GM19043 (cell line): ENCODE results near the gene SAMHD1.
"Not testable (repeated sequence)": the region's sequence is repeated elsewhere in the genome, so short reads cannot be mapped to it uniquely, and the experiment has no call there.

Experiments used
- ATAC-seq: cut with Tn5 transposase; IDR thresholded peaks from one replicate; pipeline ENCODE4 v1.9.1; 2021; ENCODE audit warnings: low read depth; ENCODE audit not compliant: unreplicated experiment

SAMHD1 gene

DNA sequence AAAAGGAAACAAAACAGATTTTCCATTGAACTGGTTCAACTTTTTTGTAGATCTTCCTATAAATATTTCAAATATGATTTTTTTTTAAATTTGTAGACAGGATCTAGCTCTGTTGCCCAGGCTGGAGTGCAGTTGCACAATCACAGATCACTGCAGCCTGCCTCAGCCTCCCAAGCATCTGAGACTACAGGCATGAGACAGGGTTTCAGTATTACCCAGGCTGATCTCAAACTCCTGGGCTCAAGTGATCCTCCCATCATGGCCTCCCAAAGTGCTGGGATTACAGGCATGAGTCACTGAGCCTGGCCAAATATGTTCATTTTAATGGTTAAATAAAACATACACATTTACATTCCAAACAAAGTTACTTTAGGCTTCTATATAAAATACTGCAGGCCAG, 33.6 kb downstream of the SAMHD1 start:
- ATAC-seq: no peak

- no peak for ATAC-seq
These were observed 34.3 kb downstream of the SAMHD1 start for GRCh38 chr20:36917240-36917639.

- ATAC-seq: no peak
These were observed 35.3 kb downstream of the SAMHD1 start for GRCh38 chr20:36916199-36916598.

DNA sequence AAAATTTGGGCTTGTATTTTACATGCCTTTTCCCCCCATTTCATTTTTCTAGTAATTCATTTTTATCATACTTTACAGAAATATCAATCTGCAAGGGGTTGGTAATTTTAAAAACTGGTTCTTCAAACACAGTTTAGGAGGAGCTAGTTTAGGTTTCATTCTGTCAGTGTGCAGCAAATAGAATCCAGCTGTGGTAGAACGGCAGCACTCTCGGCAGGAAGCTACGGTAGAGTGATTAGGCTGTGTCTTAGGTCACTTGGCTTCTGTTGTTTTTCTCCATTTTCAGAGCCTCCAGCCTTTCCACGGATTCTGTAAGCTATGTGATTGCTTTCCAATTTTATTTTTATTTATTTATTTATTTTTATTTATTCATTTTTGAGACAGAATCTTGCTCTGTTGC, 42.9 kb downstream of the SAMHD1 start:
- no peak for ATAC-seq

GRCh38 chr20:36906086-36906485, 45.4 kb downstream of the SAMHD1 start:
- ATAC-seq: not testable (repeated sequence)

DNA sequence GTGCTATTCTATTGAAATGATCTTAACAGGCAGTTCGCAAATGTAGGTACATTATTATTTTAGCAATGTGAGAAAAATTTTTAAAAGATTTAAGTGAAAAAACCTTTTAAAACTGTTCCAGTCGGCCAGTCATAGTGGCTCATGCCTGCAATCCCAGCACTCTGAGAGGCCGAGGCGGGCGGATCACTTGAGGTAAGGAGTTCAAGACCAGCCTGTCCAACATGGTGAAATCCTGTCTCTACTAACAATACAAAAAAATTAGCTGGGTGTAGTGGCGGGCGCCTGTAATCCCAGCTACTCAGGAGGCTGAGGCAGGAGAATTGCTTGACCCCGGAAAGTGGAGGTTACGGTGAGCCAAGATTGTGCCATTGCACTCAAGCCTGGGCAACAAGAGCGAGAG, 45.9 kb downstream of the SAMHD1 start:
- ATAC-seq: not testable (repeated sequence)

DNA sequence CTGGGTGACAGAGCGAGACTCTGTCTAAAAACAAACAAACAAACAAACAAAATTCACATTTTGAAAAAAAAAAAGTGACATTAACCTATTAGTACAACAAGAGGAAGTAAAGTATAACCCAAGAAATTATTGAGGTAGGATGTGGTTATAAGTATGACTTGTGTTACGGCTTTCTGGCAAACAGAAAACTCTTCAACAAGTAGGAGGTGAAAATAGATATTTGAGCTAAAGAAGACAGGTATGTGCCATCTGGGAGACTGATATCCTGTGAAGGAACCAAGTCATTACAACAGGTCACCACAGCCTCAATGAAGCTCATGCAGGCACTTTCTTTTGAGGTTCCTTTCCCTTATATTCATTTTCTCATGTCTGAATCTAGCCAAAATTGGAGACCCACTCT, 46.8 kb downstream of the SAMHD1 start:
- ATAC-seq: no peak

DNA sequence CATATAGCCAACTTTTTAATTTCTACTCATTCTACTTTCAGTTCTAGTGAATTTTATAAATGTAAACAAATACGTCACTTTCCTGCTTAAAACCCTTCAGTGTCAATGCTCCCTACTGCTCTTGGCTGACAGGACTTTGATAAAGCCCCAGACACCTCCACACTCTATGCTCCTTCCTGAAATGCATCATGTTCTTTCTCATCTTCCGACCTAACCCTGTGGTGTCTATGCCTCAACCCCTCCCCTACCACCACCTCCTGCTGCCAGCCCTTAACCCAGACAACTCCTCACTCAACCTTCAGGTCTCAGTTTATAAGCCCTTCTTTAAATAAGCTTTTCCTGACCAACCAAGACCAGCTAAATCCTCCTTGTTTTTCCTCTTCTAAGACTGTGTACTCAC, 56.5 kb downstream of the SAMHD1 start:
- ATAC-seq: no peak

DNA sequence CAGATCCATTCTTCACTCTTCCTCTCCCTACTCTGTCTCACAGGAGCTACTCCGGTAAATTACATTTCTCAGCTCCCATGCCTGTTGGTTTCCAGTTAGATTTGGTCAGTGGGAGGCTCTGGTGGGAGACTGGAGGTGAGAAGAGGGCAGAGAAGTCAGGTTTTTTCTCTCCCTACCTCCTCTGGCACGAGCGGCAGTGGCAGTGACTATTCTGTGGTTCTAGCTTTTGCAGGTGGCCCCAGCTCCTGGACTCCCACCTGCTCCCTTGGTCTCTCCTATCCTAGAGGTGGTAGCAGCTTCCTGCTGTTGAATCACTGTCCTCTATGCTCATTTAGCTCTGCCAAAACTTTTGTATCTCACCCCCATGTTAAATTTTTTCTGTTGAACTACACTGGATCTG, 57.7 kb downstream of the SAMHD1 start:
- no peak for ATAC-seq

- no peak for ATAC-seq
These were observed 60.3 kb downstream of the SAMHD1 start for GRCh38 chr20:36891211-36891610.

GRCh38 chr20:36890586-36890985, 60.9 kb downstream of the SAMHD1 start:
- no peak for ATAC-seq

GRCh38 chr20:36888880-36889516, 62.5 kb downstream of the SAMHD1 start:
- ATAC-seq: no peak

- ATAC-seq: no peak
These were observed 63.8 kb downstream of the SAMHD1 start for GRCh38 chr20:36887752-36888090.

DNA sequence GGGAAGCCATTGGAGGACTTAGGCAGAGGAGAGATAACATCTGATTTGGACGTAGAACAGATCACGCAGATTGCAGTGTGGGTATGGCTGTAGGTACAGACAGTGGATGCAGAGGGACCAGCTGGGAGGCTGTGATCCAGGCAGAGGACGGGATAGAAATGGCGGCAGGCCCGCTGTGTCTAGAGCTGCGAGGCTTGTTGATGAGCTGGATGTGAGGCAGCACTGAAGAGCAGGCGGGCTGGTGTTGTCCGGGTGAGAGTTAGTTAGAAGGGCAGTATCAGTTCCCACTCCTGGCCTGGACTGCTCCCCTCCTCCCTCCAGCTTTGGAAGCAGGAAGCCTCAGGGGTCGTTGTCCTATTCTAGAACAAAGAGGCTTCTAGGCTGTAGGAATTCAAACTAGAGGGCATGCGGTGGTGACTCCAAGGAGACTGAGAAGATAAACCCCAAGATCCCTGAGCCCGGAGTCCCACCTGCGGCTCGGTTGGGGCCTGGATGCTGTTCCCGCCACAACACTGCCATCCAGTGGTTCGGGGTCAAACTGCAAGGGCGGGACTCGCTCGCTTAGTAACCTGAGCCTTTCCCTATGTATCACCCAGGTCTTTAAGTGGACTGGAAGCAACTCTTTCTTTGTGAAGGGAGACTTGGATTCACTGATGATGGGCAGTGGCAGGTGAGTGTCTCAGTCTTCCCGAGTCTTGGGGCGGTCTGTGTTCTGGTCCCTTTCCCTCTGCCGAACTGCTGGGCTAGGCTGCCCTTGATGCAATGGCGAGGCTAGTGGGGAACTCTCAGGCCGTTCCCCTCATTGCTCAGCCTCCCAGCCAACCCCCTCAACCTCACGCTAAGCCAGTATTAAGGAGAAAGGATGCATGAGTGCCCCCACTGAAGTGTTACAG, 64.4 kb downstream of the SAMHD1 start:
- peak; percentile 53 for ATAC-seq

DNA sequence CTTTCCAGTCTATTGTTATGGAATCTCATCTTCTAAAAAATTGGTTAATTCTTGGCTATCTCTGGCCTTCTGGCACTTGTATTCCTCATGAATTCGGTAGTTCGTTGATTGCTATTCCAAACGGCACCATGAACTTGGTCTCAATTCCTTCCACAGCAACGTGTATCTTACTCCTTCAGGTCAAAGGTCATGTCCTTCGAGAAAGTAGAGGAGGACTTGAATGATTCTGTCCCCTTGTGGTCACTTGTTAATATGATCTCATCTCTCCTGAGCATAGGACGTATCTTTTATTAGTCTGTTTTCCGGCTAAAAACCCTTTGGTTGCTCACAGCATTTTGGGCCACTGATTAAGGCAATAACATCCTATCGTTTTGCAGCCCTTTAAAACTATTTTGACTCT, 66.2 kb downstream of the SAMHD1 start:
- ATAC-seq: no peak

DNA sequence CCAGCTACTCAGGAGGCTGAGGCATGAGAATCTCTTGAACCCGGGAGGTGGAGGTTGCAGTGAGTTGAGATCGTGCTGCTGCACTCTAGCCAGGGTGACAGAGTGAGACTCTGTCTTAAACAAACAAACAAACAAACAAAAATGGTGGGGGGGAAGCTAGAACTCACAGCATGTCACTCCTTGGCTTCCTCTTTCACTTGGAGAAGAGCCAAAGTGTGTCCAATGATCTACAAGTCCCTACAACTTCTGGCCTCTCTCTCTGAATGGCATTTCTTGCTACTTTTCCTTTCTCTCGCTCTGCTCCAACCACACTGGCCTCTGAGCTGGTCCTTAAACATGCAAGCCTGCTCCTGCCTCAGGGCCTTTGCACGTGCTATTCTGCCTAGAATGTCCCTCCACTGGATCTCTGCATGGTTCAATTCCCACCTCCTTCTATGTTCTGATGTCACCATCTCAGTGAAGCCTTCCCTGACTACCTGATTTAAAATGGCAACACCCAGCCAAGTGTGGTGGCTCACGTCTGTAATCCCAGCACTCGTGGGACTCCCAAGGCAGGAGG, 67.5 kb downstream of the SAMHD1 start:
- no peak for ATAC-seq

DNA sequence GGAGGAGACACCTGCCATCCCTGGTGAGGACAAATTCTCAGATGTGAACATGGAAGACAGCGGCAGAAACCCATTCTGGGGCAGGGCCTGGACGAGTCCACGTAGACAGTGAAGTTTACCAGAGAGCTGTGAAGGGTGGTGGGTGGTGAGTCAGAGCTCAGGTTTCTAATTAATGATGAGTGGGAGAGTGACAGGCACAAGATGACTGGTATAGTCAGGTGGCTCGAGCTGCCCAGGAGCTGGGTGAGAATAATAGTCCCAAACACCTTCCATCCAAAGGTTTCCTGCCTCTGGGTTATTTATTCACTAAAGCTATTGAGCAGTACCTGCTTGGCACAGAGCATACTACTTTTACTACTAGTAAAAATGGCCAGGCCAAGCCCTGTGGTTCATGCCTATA, 69.6 kb downstream of the SAMHD1 start:
- no peak for ATAC-seq

DNA sequence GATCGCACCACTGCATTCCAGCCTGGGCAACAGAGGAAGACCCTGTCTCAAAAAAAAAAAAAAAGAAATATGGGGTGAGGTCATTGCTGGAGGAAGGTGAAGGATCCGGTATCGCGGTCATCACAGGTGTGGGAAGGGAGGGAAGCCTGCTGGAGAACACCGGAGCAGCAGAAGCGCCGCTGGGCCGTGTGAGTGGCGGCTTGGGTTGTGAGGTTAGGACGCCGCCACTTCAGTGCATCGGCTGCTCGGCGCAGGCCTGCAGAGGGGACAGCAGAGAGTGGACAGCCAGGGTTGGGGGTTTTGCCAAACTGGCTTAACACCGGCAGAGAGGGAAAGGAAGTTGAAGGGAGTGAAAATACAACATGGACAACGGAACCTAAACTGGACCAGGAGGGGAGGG, 70.2 kb downstream of the SAMHD1 start:
- no peak for ATAC-seq

DNA sequence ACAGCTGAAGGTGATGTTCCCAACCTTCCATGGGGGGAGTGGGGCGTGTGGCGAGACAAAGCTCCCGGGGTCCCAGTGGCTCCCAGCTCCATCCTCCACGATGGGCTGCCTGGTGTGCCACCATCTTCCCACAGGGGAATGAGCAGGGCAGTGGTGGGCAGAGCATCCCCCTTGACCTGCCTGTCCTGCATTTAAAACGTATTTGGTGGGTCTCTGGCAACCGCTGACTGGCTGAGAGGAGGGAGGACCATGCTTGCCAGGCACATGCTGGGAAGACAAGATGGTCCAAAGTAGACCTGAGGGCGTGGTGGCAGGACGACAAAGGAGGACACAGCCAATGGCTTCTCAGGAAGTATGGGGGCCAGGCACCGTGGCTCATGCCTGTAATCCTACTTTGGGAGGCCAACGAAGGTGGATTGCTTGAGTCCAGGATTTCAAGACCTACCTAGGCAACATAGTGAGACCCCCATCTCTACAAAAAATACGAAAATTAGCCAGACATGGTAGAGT, 70.7 kb downstream of the SAMHD1 start:
- ATAC-seq: no peak

GRCh38 chr20:36878941-36879340, 72.6 kb downstream of the SAMHD1 start:
- no peak for ATAC-seq

- ATAC-seq: no peak
These were observed 75.1 kb downstream of the SAMHD1 start for GRCh38 chr20:36876473-36876833.
